Activated CD8-positive, alpha-beta memory T cell treated with anti-CD3 and anti-CD28 coated beads, Interleukin-2, amount 50 U/mL, for 4 hours (primary cell): Measurements from ENCODE around the gene SLX4.

ENCODE experiments used
- DNase-seq: peaks from one replicate; pipeline ENCODE4 v3.0.0-alpha.2; 2020

Gene SLX4

DNA sequence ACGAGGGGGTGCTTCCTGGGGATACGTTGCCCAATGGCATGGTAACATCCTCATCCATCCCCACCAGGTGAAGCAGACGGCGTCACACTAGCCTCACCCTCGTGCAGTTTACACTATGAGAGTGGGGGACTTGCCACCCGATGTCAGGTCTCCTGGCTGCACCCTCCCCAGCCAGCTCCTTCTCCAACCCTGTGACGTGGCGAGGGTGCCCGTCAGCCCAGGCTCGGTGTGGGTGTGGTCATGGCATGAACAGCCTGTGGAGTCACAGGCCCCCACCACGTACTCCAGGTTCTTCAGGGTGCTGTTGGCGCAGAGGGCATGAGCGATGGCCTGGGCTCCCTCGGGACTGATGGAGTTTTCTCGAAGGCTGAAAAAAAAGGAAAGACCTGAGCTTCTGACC is 62.5 kb downstream of the SLX4 start:
- DNase-seq, result no peak

DNA sequence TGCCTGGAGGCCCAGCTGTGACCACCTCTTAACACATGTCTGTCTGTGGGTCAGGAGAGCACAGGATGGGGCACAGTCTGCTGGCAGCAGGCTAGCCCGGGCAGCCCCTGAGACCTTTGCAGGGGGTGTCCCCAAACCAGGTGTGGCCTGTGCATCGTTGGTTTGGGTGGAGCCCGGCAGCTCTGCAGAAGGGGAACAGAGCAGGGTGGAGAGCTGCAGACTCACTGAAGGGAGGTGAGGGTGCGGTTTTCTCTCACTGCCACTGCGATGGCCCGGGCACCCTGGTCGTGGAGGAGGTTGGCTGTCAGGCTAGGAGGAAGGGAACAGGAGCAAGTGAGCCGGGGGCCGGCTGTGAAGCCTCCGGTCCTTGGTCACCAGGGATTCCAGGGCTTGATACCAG is 63.0 kb downstream of the SLX4 start:
- no peak for DNase-seq

DNA sequence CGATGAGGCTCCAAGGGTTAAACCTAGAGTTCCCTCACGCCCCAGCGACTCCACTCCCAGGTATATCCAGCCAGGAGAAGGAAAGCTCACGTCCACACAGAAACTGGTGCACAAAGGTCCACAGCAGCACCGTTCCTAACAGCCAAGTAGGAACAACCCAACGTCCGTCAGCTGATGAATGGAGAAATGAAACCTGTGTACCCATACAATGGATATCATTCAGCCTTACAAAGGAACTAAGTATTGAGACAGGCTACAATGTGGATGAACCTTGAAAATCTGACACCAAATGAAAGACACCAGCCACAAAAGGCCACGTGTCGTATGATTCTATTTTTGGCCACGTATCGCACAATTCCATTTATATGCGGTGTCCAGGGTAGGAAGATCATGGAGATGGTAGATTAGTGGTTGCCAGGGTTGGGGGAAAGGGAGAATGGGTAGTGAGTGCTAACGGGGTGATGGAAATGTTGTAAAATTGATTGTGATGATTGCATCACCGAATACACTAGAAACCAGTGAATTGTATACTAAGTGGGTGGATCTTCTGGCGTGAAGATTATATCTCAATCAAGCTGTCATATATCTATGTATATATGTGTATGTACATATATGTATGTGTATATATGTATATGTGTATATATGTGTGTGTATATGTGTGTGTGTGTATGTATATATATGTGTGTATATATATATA is 64.3 kb downstream of the SLX4 start:
- DNase-seq, result no peak

DNA sequence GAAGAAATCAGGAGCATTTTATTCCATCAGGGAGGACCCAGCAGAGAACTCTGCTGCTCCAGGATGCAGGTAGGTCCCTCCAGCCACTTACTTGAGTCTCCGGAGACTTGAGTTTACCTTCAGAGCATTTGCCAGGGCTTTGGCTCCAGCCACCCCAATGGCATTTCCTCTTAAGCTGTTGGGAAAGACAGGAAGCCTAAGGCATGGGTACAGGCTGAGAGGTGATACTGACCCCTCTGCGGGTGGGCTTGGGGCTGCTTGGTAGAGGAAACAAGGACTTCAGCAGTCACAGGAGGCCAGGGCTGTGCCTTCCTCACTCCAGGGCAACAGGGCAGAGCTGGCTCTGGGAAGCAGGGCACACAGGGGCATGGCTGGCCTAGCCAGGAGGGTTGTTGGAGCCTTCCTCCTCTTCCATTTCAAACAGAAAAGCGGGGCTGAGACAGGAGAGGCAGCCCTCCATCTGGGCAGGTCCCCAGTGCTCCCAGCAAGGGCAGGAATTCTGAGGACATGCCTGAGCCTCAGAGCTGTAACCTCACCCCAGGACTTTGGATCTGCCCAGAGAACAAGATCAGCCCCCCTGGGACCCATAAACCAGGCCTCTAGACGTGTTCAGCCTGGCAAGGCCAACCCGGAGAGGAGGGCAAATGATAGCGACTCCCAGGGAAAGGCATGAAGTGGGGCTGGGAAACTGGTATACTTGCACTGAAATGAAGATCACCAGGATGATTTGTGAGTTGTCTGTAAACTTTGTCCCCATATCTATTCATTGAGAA is 68.6 kb downstream of the SLX4 start:
- no peak for DNase-seq

DNA sequence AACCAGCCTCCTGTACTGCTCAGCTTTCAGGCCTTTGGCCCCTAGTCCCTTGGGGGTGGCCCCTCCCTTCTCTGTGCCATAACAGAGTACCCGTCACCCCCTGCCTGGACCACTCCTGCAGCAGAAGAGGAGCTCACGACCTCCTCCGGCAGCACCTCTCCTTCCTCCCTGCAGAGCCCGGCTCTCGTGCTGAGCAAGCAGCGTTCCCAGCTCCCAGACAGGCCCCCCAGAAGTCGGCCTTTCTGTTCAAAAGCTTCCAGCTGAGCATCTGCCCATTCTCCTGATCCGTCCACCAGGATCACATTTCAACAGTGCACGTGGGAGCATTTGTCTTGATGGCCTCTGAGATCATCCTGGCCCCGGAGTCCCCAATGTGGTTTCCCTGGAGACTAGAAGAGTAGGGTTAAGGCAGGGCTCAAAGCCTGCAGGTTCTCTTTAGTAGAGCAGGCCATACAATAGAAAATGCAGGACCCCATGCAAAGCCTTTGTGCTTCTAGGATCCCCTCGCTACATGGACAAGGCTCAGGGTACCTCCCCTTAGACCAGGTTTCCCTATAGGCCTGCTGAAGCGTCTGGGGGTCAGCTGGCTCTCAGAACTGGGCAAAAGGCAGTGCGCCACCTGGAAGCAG is 69.8 kb downstream of the SLX4 start:
- no peak for DNase-seq

DNA sequence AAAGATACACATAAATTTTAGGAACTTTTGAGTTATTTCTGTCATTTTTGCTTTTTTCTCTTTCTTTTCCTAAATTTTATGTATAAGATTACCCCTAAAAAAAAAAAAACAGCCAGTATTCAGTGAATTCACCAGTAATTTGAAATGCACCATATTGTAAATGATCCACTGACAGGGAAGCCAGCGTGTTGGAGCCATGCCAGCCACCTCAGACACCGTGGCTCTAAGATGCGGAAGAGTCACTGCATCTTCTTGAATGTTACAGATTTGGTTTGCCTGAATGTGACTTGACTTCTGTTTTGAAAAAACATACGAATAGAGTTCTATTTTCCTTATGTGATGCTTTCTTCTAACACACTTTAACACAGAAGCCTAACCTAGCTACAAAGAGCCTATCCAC is 73.2 kb downstream of the SLX4 start:
- no peak for DNase-seq

DNA sequence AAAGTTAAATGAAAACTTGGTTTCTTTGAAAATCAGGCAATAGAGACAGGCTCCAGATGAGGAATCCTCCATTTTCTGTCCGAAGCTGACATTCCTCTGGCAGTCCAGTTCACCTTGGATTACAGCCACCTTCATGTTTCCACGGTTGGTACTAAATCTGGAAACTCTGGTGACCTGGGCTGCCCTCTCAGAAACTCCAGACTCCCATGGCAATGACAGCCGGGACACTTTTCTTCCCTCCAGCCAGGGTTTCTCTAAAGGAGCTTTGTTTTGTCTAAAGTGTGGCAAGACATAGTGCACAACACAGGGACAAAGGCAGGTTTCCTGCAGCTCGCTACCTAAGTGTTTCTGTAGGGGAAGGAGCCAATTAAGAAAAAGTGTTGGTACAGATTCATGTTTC is 74.6 kb downstream of the SLX4 start:
- DNase-seq, result no peak

DNA sequence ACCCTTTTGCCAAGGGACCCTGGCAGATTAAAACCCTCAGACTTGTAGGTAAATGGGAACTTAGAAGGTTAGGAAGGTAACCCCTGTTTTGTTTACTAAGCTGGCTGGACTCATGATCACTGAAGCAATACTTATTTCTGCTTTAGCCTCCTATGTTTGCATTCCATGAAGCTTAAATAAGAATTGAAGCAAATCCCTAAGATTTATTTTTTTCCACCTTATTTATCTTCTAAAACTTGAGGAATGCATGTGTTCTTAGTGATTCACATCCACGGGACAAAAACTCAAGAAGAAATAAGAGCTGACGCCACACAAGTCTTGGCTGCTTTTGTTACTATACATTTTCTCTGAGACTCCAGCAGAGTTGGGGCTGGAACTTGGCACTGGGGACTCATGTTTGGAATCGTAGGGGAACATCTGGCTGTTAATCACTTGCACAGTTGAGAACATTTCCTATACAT is 75.1 kb downstream of the SLX4 start:
- DNase-seq, result no peak

DNA sequence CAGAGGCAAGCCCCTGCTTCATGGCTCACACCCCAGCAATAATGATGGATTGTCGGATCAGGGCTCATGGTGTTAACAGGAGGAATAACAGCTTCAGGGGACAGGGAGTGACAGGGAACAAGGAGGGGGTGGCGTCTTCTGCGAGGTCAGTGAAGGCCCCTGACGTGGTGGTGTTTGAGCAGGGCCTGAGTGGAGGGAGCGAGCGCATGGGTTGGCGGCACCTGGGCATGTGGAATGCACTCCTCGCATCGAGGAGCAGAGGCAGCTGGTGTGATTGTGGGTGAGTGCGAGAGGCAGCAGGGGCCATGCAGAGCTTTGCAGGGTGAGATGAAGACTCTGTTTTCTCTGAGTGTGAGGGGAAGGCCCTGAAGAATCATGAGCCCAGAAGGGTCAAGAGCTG is 77.3 kb downstream of the SLX4 start:
- no peak for DNase-seq

DNA sequence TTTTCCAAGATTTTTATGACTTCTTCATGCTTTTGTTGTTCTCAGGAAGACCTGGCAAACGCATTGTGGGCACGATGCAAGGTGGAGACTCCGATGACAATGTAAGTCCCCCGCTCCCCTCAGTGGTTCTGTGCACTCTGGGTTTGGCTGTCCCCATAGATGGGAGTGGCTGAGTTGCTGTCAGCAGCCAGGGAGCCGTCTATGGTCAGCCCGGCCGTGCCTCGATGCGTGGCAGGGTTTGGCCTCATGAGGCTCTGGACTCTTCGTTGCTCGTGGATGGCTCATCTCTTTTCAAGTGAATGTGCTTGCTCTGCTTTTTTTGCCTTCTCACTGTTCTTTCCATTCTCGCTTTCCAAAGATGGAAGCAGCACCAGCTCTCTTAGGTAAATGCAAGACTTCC is 78.7 kb downstream of the SLX4 start:
- no peak for DNase-seq
